Upper lobe of right lung (tissue), 1 donor: ENCODE results near the gene ACBD6. TPM values are rescaled to one million over a fixed set of nuclear protein-coding genes. Genes with fewer than 3 reads are reported as not detected.

Experiments
- ATAC-seq: fragments of 200-7000 bp; cut with Tn5 transposase; one replicate; pipeline ENCODE4 v1.9.1; 2020; ENCODE audit warnings: mild to moderate bottlenecking, moderate library complexity
- DNase-seq: peaks from one replicate; pipeline ENCODE4 v3.0.0-alpha.2; 2020
- H3K27ac ChIP-seq: fragments of 200-600 bp; one replicate; pipeline ENCODE4 v1.8.0; 2022
- H3K27me3 ChIP-seq: fragments of 200-600 bp; one replicate; pipeline ENCODE4 v1.8.0; 2022; ENCODE audit warnings: mild to moderate bottlenecking
- H3K36me3 ChIP-seq: fragments of 200-600 bp; one replicate; pipeline ENCODE4 v1.8.0; 2022
- H3K4me1 ChIP-seq: fragments of 200-600 bp; one replicate; pipeline ENCODE4 v1.8.0; 2022
- H3K4me3 ChIP-seq: fragments of 200-600 bp; one replicate; pipeline ENCODE4 v1.8.0; 2022; ENCODE audit warnings: mild to moderate bottlenecking
- H3K9me3 ChIP-seq: fragments of 200-600 bp; one replicate; pipeline ENCODE4 v1.8.0; 2022
- CTCF ChIP-seq: fragments of 200-600 bp; IDR thresholded peaks from one replicate; pipeline ENCODE4 v1.8.0; 2022; ENCODE audit warnings: antibody characterized with exemption
- intact Hi-C: fragments of 100-400 bp; cut with DNase I; formaldehyde crosslinking; loops from one replicate; pipeline ENCODE4 v1.11.0; 2022
- total RNA-seq: library from RNA; stranded (reverse); fragmentation: NEBNext Ultra II Directional; extraction: Animal tissue kit (Norgen Biotek cat#: 25700); gene quantifications from one replicate; pipeline ENCODE4 v1.2.1, GENCODE V29; 2021
- donor health status: DM: no; HTN: yes; CAD: no; lungs with severe emphysema.

The ACBD6 gene
- total RNA-seq, 1 donor from 2014 or later = 33.6 TPM

- intact Hi-C loops = loop anchor here (10.0 kb wide), 1 partner anchor 212 kb away; no protein-coding TSS in a partner anchor
- Histone ChIP-seq H3K9me3 (no peaks in the 10 kb centered on the region), H3K27me3 (peaks cover 33% of the 10 kb centered on the region), H3K36me3 (no peaks in the 10 kb centered on the region), H3K27ac (no peak overlapping the region), H3K4me3 (no peak overlapping the region), H3K4me1 (no peaks in the 10 kb centered on the region)
- peak; percentile 88 for DNase-seq
- peak; percentile 80 for ATAC-seq
- TF ChIP-seq CTCF = peak; percentile 85
Measured at GRCh38 chr1:180252638-180253536, 249.5 kb downstream of the ACBD6 start.

GRCh38 chr1:180251526-180252305, 250.7 kb downstream of the ACBD6 start:
- Histone ChIP-seq H3K4me1 (no peaks in the 10 kb centered on the region), H3K27me3 (peaks cover 24% of the 10 kb centered on the region), H3K9me3 (no peaks in the 10 kb centered on the region), H3K27ac (no peak overlapping the region), H3K4me3 (no peak overlapping the region), H3K36me3 (no peaks in the 10 kb centered on the region)
- no peak for ATAC-seq
- intact Hi-C loops = loop anchor here (10.0 kb wide), 1 partner anchor 213 kb away; no protein-coding TSS in a partner anchor
- DNase-seq = peak; percentile 20
- TF ChIP-seq CTCF = no peak

DNA sequence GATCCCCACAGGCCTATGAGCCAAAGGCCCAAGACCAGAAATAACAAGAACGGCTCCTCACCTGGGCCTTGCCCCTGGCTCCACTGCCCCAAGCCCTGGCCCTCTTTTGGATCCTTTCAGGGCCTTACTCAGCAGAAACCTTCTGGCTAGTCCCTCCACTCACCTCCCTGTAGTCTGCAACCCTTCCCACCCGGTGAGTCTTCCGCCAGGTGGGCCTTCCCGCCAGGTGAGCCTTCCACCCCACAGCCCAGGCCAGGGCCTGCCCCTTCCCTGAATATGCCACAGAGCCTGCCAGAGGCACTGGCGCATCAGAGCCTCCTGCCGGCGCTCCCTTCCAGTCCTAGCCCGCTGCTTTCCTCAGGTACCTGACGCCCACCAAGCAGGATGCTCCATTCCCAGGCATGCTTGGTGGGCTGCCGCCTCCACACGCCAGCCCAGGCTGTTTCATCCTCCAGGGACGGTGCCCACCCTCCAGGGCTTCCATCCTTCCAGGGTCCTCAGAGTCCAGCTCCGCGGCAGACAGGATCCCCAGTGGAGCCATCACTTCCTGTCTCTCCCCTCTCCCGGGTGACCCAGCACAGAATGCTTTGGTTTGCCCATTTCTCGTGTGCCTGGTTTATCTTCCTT, 251.4 kb downstream of the ACBD6 start:
- intact Hi-C loops = loop anchor here (10.0 kb wide), 1 partner anchor 214 kb away; no protein-coding TSS in a partner anchor
- Histone ChIP-seq H3K4me1 (no peaks in the 10 kb centered on the region), H3K27ac (no peak overlapping the region), H3K4me3 (no peak overlapping the region), H3K36me3 (no peaks in the 10 kb centered on the region), H3K9me3 (no peaks in the 10 kb centered on the region), H3K27me3 (peaks cover 21% of the 10 kb centered on the region)
- ATAC-seq (no peak), DNase-seq (peak; percentile 60)
- TF ChIP-seq CTCF = no peak

DNA sequence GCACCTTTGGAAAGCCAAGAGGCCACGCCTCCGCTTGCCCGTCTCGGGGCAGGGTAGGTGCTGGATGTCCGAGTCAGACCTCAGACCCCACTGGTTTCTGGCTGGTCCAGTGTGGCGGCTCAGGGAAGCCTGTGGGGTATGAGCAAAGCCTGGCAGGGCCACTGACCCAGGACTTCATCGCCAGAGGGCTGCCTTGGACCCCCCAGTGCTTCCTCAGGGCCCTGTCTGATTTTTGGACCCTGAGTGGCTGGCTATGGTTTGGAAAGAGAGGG, 251.9 kb downstream of the ACBD6 start:
- TF ChIP-seq CTCF = no peak
- DNase-seq = peak; percentile 58
- H3K4me1 ChIP-seq = no peaks in the 10 kb centered on the region
- H3K9me3 ChIP-seq = no peaks in the 10 kb centered on the region
- no peaks in the 10 kb centered on the region for H3K36me3 ChIP-seq
- no peak overlapping the region for H3K27ac ChIP-seq
- ATAC-seq = no peak
- peaks cover 20% of the 10 kb centered on the region for H3K27me3 ChIP-seq
- intact Hi-C loops = loop anchor here (10.0 kb wide), 1 partner anchor 214 kb away; no protein-coding TSS in a partner anchor
- no peak overlapping the region for H3K4me3 ChIP-seq

DNA sequence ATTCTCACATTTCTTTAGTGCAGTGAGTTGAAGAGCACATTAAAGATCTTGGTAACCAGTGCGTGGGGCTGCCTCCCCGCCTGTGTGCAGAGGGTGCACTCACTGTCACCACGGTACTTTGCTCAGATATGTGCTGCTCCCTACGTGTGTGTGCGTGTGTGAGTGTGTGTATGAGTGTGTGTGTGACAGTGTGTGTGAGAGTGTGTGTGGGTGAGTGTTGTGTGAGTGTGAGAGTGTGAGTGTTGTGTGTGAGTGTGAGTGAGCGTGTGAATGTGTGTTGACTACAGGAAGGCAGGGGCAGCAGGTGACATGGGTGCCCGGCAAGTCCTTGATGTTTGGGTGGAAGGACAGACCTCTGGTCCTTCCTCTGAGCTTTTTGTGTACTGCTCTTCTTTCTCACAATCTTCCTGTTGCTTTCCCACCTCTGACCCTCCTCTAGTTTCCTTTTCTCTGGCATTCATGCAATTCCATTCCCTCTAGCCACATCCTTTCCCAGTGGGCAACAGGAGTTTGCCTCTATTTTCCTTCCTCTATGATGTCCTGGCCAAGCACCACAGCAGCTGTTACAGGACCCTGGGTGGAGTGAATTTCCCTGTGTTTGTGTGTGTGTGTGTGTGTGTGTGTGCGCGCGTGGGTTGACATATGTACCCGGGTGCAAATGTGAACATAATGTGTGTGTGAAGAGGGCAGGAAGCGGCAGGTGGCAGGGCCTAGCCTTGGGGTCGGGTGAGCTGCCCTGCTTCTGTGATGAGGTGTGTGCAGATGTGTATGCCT, 252.5 kb downstream of the ACBD6 start:
- ATAC-seq (no peak), DNase-seq (peak; percentile 32)
- Histone ChIP-seq H3K4me3 (no peak overlapping the region), H3K27ac (no peak overlapping the region), H3K9me3 (no peaks in the 10 kb centered on the region), H3K27me3 (peaks cover 15% of the 10 kb centered on the region), H3K36me3 (no peaks in the 10 kb centered on the region), H3K4me1 (no peaks in the 10 kb centered on the region)
- intact Hi-C loops = loop anchor here (10.0 kb wide), 1 partner anchor 215 kb away; no protein-coding TSS in a partner anchor
- TF ChIP-seq CTCF = no peak
